Renal pelvis (tissue), 4 donors: ENCODE measurements around the gene TNIP2. TPM values are rescaled to one million over a fixed set of nuclear protein-coding genes. Genes with fewer than 3 reads are reported as not detected.

Source experiments
- DNase-seq: peaks from one replicate; pipeline ENCODE4 v3.0.0-alpha.2; 2013
- polyA plus RNA-seq, 3 donors: library from polyadenylated mRNA; unstranded; fragments of 120-200 nt; gene quantifications; one replicate each; pipeline ENCODE4 v1.2.1, GENCODE V29; 2013; ENCODE audit not compliant: insufficient read length in 3 of 3

The TNIP2 gene
- polyA plus RNA-seq, 3 donors: 23.1 to 24.3 (median 23.9) TPM

GRCh38 chr4:2795893-2796848, 40.0 kb upstream of the TNIP2 start:
- DNase-seq: no peak

- no peak for DNase-seq
Observed at GRCh38 chr4:2795300-2795892, 39.3 kb upstream of the TNIP2 start.

DNA sequence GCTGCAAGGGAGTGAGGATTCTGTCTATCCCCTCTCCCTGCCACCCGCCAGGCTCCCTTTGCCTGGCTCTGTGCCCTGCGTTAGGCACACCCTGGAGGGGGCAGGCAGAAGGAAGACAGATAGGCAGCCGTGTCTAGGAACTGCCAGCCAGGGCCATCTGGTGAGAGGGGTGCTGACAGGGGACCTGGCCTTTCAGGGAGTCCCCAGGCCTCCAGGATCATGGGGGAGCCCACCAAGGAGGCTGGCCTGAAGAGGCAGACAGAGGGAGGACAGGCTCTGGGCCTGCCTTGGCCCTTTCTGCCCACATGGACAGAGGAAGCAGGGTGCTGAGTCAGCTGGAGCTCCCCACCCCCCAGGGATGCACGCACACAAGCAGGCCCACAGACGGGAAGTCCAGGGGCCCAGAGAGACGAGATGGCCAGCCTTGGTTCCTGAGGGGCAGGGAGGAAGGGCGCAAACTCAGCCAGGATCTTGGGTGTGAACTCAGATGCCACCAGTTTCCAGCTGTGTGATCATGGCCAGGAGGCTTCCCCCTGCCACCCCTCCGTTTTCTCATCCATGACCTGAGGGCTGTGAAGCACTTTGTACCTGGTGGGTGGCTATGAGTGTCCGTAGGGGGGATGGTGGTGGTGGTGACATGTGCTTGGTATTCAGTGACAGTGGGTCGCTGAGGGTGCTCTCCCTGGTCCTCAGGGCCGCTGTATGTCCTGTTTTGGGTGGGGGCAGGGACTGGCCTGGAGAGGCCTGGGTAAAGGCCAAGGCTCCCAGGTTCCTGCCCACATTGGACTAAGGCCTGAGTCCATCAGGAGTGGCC, 38.6 kb upstream of the TNIP2 start:
- no peak for DNase-seq

DNA sequence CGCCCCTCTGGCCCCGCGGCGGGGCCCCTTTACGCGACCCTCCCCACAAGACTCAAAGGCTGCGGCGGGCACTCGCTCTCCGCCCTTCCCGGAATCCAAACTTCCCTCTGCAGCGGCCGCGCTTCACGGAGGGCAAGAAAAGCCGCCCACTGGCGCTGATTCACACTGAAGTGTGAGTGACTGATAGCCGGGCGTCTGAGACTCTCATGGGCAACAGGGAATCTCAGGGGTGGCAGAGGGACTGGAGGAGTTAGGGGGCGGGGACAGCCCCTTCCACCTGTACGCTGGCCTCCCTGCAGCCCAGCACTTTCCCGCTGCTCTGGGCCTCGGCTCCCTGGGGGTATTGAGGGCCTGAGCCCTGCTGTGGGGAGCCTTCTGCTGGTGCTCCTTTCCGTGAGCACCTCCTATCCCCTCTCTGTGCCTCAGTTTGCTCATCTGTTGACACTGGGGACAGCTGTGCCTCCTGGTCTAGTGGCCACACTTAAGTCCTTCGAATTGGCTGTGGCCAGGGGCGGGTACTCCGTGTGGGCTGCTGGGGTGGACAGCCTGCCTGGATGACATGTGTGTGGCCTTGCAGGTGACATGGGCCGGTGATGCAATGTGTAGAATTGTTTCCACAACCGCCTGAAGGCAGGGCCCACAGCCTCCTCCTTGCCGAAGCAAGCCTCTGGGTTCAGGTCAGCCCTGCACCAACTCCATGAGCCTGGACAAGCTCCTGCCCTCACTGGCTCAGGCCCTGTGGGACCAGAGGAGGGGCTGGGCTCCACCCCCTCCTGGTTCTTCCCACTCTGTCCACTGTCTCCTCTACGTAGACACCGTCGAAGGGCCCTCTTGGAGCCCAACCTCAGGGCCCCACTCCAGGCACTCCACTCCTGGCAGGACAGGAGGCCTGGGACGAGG, 37.7 kb upstream of the TNIP2 start:
- DNase-seq: no peak

- DNase-seq: no peak
Observed at GRCh38 chr4:2792711-2793585, 36.8 kb upstream of the TNIP2 start, which contains the start of gene SH3BP2. Gene SH3BP2, plus strand, starts transcription at chr4:2793085. Its CDS starts 27,533 bp downstream, at chr4:2820618.

DNA sequence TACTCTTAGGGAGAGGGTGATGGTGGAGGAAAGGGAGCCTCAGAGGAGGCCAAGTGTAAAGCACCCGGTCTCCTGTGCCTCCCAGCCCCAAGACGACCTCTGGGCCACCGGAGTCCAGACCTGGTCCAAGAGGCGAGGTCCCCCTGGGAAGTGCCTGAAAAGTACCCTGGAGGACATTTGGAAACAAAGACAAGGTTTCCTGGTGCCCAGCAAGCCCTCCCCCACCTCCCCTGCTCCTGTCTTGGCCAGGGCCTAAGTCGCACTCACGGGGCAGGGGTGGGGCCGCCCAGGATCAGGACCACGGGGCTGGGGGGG, 36.2 kb upstream of the TNIP2 start:
- DNase-seq: no peak

- no peak for DNase-seq
Observed at GRCh38 chr4:2791518-2792395, 35.6 kb upstream of the TNIP2 start.

DNA sequence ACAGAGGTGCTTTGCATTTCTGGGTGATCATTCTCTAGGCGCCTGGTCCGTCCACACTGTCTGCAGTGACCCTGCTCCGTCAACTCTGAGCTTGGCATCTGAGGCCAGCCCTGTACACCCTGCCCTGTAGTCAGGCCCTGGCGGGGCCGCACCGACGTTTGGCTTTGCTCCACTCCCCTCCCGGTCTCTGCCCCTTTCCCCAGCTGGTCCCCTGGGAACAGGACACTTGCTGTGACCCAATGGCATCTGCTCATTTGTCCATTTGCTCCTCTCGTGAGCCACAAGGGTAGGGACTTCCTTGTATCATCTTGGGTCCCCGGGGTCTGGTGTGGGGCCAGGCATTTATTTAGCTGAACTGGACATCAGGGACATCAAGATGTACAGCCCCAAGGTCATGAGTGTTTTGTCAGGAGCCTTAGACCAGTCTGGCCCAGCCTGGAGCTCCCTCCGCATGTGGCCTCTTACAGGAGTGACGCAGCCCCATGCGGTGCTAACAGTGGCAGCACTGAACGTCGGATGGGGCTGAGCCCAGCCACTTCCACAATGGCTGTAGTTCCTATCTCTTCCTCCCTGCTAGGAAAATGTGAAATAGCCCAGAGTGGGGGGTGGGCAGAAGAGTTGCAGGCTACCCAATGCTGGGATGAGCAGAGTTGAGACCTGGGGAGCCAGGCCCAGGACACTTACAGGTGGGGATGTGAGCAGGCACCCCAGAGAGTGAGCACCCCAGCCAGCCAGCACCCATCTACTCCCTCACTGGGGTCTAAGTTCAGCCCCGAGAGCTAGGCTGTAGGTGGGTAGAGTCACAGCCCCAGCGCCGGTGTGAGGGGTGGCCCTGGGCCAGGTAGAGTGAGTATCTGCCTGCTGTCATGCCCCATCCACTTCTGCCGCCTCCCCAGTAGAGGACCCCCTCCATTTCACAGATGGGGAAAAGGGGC, 34.7 kb upstream of the TNIP2 start:
- no peak for DNase-seq

- no peak for DNase-seq
Observed at GRCh38 chr4:2789793-2790582, 33.9 kb upstream of the TNIP2 start.

GRCh38 chr4:2789351-2789750, 33.2 kb upstream of the TNIP2 start:
- DNase-seq: no peak

GRCh38 chr4:2788532-2789103, 32.5 kb upstream of the TNIP2 start:
- DNase-seq: no peak

- DNase-seq: no peak
Observed at GRCh38 chr4:2788101-2788500, 32.0 kb upstream of the TNIP2 start.

- no peak for DNase-seq
Observed at GRCh38 chr4:2787230-2788100, 31.3 kb upstream of the TNIP2 start.

- DNase-seq: no peak
Observed at GRCh38 chr4:2786794-2787229, 30.7 kb upstream of the TNIP2 start.

- no peak for DNase-seq
Observed at GRCh38 chr4:2786152-2786671, 30.1 kb upstream of the TNIP2 start.

GRCh38 chr4:2785613-2786012, 29.5 kb upstream of the TNIP2 start:
- DNase-seq: no peak
